ENCODE measurements around the gene SPIRE1.

Gene SPIRE1

GRCh38 chr18:12461326-12461725 is 196.6 kb downstream of the SPIRE1 start:
- no peak for TF ChIP-seq PATZ1 (CRISPR knock-in tag; IDR thresholded peaks at IDR 0.05; ENCODE audit: borderline replicate concordance)
- TF ChIP-seq ESRRG (CRISPR knock-in tag; IDR thresholded peaks at IDR 0.05): no peak
- TF ChIP-seq ZNF8 (CRISPR knock-in tag; IDR thresholded peaks at IDR 0.05): no peak
- no peak for TF ChIP-seq ZFP30 (CRISPR knock-in tag; IDR thresholded peaks at IDR 0.05)
- no peak for TF ChIP-seq TSHZ2 (CRISPR knock-in tag; IDR thresholded peaks at IDR 0.05)
- no peak for TF ChIP-seq CREB5 (CRISPR knock-in tag; IDR thresholded peaks at IDR 0.05; ENCODE audit: low read depth)
- no peak for TF ChIP-seq ARNTL (CRISPR knock-in tag; IDR thresholded peaks at IDR 0.05; ENCODE audit: borderline replicate concordance, low read depth)
- TF ChIP-seq ISL1 (CRISPR knock-in tag; IDR thresholded peaks at IDR 0.05): no peak
- no peak for TF ChIP-seq CSDC2 (CRISPR knock-in tag; IDR thresholded peaks at IDR 0.05)
- no peak for TF ChIP-seq ZFP3 (CRISPR knock-in tag; IDR thresholded peaks at IDR 0.05)
- TF ChIP-seq SNAI2 (CRISPR knock-in tag; IDR thresholded peaks at IDR 0.05): no peak
- TF ChIP-seq PPARA (CRISPR knock-in tag; IDR thresholded peaks at IDR 0.05; ENCODE audit: borderline replicate concordance): no peak
- no peak for ATAC-seq

DNA sequence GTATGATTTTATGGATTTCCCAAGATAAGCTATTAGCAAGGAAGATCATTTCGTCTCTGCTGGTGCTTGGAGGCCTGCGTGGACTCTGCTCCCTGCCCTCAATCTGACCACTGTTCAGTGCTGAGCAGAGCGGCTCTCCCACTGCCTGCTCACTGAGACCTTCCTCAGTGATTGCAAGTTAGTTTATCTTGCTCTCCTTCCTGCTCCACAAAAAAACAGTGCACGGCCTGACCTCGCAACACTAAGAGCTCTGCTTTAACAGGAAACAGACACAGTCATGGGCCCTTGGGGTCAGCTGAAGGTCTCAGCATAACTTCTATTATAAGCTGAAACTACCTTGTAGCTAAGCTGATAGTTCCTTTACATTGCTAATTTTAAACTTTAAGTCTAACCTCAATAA is 197.0 kb downstream of the SPIRE1 start:
- peak; percentile 40; the same call in 2 of the 3 replicates for ATAC-seq
- TF ChIP-seq OSR1 (CRISPR knock-in tag; IDR thresholded peaks at IDR 0.05): no peak
- no peak for TF ChIP-seq ZC3H10 (CRISPR knock-in tag; IDR thresholded peaks at IDR 0.05)
- no peak for TF ChIP-seq RARB (CRISPR knock-in tag; IDR thresholded peaks at IDR 0.05)
- no peak for TF ChIP-seq ISL1 (CRISPR knock-in tag; IDR thresholded peaks at IDR 0.05)
- TF ChIP-seq PATZ1 (CRISPR knock-in tag; IDR thresholded peaks at IDR 0.05; ENCODE audit: borderline replicate concordance): no peak
- no peak for TF ChIP-seq ARNTL (CRISPR knock-in tag; IDR thresholded peaks at IDR 0.05; ENCODE audit: borderline replicate concordance, low read depth)
- no peak for TF ChIP-seq TCF4 (CRISPR knock-in tag; IDR thresholded peaks at IDR 0.05; ENCODE audit: borderline replicate concordance)
- no peak for TF ChIP-seq GLIS3 (CRISPR knock-in tag; IDR thresholded peaks at IDR 0.05)
- no peak for TF ChIP-seq TSHZ2 (CRISPR knock-in tag; IDR thresholded peaks at IDR 0.05)
- TF ChIP-seq CSRNP3 (CRISPR knock-in tag; IDR thresholded peaks at IDR 0.05): no peak
- no peak for TF ChIP-seq ZNF70 (CRISPR knock-in tag; IDR thresholded peaks at IDR 0.05)
- no peak for TF ChIP-seq TOX (CRISPR knock-in tag; IDR thresholded peaks at IDR 0.05; ENCODE audit: borderline replicate concordance)
- no peak for TF ChIP-seq BACH2 (CRISPR knock-in tag; IDR thresholded peaks at IDR 0.05; ENCODE audit: borderline replicate concordance)
